Sigmoid colon (tissue), 3 donors: ENCODE results near the gene NDUFB6.

Experiments used
- POLR2A ChIP-seq, 2 donors: fragments of 450-650 bp; IDR thresholded peaks; one replicate each; pipeline ENCODE4 v1.6.1; 2016; ENCODE audit warnings: antibody characterized with exemption in 2 of 2, mild to moderate bottlenecking in 2 of 2, moderate library complexity in 2 of 2
- TF ChIP-seq, protein P1 (sequence below), 4 experiments: fragments of 450-650 bp in 3 of 4; fragments of 200-600 bp in 1 of 4; IDR thresholded peaks; one replicate each; pipeline ENCODE4 v1.5.1; 2016 to 2019; ENCODE audit warnings: antibody characterized with exemption in 4 of 4, mild to moderate bottlenecking in 3 of 4, moderate library complexity in 2 of 4

DNA sequence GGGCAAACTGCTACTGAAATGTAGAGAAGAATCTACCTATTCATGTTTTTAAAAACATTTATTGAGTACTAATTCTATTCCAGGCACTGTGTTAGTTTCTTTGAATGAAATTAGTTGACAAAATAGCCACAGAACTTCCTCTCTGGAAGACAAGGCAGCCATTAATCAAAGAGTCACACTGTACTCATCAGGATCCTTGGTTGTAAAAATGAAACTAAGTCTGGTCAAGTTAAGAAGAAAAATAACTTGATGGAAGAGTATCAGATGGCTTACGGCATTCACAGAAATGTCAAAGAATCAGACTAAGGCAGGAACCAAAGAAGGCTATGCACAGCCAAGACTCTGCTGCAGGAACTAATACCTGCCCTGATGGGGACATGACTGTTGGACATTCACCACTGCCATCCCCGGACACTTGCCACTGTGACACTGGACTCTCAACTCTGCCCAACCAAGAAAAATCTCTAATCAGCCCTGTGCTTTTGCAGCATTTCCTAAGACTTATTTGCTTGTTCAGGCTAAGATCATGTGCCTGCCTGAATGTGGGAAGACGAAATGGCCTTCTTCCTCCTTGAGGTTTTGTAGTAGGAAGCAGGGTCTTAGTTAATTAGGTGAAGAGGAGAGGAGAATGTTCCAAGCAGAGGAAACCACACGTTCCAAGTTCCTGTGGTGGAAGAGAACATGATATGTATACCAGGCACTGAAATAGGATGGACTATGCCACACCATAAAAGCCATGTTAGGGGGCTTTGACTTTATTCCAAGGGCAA is 23.3 kb upstream of the NDUFB6 start:
- TF ChIP-seq, protein P1, sequence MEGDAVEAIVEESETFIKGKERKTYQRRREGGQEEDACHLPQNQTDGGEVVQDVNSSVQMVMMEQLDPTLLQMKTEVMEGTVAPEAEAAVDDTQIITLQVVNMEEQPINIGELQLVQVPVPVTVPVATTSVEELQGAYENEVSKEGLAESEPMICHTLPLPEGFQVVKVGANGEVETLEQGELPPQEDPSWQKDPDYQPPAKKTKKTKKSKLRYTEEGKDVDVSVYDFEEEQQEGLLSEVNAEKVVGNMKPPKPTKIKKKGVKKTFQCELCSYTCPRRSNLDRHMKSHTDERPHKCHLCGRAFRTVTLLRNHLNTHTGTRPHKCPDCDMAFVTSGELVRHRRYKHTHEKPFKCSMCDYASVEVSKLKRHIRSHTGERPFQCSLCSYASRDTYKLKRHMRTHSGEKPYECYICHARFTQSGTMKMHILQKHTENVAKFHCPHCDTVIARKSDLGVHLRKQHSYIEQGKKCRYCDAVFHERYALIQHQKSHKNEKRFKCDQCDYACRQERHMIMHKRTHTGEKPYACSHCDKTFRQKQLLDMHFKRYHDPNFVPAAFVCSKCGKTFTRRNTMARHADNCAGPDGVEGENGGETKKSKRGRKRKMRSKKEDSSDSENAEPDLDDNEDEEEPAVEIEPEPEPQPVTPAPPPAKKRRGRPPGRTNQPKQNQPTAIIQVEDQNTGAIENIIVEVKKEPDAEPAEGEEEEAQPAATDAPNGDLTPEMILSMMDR (IDR thresholded peaks at IDR 0.05): no peak
- no peak for TF ChIP-seq POLR2A (IDR thresholded peaks at IDR 0.05)
